T-helper 9 cell (primary cell): ENCODE data around the gene PDE6A.

Source experiments
- DNase-seq: peaks from one replicate; pipeline ENCODE4 v3.0.0-alpha.2; 2020
- total RNA-seq, 2 donors: gene quantifications; one replicate each; lab custom pipeline; 2026; lab: John Stamatoyannopoulos, UW

The PDE6A gene
- 0 reads per million in 2 donors for total RNA-seq

DNA sequence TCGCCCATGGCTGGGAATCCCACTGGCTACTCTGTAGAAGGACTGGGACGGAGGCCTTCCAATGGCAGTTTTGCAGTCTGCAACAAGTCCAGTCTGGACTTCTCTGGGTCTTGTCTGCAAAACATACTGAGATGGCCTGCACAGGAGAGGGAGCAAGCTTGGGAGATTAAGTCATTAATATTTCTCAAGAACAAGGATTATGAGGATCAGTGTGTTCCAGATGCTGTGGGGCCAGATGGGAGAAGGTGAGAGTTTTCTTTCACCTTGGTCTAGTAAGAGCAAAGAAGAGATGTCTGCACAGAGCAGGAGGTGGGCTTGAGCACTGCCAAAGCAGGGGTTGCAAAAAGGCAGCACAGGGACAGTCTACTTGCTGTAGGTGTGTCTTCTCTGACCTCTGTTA is at the start of gene PDE6A:
Gene PDE6A, minus strand, starts transcription at position 128 of the 400 bp plus-strand sequence. Its CDS starts 120 bp downstream, at position 8.
- no peak for DNase-seq

DNA sequence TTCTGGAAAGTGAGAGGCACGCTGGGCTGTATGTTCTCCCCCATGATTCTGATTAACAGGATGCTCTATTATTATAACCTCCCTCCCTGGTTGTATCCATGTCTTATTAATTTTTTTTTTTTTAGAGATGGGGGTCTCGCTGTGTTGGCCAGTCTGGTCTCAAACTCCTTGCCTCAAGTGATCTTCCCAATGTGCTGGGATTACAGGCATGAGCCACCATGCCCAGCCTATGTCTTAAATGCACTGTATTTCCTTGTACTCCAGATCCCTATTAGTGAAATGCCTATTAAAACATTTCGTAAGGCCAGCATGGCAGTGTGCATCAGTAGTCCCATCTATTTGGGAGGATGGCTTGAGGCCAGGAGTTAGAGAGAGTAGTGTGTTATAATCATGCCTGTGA is 48.9 kb upstream of the PDE6A start:
- DNase-seq: no peak

DNA sequence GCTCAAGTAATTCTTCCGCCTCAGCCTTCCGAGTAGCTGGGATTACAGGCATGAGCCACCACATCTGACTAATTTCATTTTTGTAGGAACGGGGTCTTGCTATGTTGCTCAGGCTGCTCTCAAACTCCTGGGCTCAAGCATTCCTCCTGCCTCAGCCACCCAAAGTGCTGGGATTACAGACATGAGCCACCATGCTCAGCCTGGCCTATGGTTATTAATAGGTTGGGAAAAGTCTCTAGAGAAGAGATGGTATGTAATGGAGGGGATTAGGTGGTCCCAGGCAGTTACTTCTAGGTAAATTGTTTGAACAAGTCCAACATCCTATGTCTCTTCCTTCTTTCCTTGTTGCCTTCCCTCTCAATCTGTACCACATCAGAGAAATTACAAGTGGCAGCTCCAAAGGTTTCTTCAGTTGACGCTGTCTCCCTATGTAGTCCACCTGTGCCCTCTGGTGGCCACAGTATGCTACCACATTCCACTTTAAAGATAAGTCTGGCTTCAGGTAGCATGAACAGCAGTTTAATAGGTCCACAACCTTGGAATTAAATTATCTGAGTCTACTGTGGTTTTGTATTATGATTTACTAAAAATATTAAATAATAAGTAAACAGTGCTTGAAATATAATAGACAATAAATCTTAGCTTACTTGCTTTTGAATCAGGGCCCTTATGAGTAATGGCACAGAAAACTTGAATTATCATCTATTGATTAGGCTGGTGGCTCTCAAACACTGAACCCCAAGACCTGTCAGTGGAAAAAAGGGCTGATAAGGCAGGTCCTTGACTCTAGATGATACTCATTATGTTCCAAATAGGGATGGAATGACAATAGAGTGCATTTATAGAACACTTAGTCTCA is 46.2 kb upstream of the PDE6A start:
- peak; percentile 53 for DNase-seq

- DNase-seq: no peak
Measured at GRCh38 chr5:149988126-149988525, 43.5 kb upstream of the PDE6A start.

GRCh38 chr5:149982505-149982904 is 37.9 kb upstream of the PDE6A start:
- DNase-seq: no peak

DNA sequence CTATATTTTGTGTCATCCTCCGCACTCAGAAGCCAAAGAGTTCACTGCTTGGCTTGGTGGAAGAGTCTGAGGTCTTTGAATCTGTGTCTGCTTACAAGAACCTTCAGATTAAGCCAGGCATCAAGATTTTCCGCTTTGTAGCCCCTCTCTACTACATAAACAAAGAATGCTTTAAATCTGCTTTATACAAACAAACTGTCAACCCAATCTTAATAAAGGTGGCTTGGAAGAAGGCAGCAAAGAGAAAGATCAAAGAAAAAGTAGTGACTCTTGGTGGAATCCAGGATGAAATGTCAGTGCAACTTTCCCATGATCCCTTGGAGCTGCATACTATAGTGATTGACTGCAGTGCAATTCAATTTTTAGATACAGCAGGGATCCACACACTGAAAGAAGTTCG is 36.6 kb upstream of the PDE6A start:
- no peak for DNase-seq

GRCh38 chr5:149979896-149980295 is 35.3 kb upstream of the PDE6A start:
- no peak for DNase-seq

GRCh38 chr5:149975409-149975808 is 30.8 kb upstream of the PDE6A start:
- no peak for DNase-seq

DNA sequence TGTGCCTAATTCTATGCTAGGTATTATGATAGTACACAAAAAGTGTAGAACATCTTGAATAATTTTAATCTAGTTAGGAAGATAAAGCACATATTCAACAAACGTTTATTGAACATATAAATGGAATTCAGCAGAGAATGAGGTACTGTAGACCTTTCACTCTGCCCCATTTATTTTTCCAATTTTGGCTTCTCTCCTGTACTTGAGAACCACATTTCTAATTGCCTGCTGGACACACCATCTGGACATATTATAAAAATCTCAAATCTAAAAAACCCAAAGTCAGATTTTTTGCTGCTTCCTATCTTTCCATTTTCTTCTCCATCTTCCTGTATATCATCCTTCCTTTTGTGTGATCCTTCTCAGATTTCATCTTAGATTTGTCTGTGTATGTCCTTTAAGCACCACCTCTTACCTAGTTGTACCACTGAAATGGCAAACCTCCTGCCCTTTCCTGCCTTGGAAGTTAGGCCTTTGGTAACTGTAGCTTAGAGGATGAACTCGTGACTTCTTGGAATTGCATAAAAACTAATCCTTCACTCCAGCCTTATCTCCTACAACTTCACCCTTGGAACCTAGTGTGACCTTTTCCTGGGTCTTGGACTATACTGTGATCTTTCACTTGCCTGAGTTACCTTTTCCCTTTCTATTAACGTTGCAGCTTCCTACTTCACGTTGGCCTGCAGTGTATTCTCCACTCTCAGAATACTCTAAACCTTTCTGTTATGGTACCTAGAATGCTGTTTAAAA is 24.8 kb upstream of the PDE6A start:
- no peak for DNase-seq

DNA sequence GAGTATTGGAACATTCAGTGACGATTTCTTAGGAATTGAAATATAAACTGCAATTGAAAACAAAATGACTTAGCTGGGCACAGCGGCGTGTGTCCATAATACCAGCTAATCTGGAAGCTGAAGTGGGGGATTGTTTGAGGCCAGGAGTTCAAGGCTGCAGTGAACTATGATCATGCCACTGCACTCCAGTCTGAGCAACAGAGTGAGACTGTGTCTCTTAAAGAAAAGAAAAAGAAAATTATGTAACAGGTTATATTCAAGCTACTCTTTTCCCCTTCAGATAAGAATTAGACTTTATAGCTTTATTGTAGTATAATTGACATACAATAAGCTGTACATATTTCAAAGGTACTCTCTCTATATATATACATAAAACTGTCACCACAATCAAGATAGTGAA is 22.4 kb upstream of the PDE6A start:
- DNase-seq: no peak

DNA sequence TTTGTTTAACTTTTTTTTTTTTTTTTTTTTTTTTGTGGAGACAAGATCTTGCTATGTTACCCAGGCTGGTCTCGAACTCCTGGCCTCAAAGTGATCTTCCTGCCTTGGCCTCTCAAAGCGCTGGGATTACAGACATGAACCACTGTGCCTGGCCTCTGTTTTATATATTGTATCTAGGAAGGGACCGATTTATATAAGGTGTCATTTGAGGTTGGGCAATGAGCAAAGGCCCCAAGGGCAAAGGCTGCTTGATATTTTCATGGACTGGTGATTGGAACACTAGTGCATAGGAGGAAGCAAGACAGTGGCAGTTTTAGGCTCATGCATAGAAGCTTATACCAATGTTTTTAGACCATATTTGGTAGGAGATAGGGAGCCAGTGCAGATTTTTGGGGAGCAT is 19.1 kb upstream of the PDE6A start:
- no peak for DNase-seq

DNA sequence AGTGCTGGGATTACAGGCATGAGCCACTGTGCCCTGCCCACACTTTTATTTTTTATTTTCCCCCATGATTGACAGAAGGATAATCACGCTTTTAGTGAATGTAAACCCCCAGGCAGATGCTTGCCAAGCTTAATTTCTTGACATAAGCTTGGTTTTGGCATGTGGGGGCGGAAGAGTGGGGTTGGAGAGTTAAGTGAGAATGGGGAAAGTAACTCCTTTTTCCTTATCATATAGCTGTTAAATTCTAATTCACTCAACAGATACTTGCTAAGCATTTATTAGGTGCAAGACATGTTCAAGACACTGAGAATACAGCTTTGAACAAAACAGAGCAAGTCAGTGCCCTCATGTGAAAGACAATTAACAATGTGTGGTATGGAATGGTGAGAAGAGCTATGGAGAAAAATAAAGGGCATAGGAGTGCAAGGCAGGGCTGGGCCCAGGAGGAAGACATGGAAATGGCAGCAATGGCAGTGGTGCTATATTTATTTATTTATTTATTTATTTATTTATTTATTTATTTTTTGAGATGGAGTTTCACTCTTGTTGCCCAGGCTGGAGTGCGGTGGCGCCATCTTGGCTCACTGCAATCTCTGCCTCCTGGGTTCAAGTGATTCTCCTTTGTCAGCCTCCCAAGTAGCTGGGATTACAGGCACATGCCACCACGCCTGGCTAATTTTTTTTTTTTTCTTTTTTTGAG is 18.2 kb upstream of the PDE6A start:
- DNase-seq: no peak

- DNase-seq: no peak
Measured at GRCh38 chr5:149961957-149962409, 17.4 kb upstream of the PDE6A start.

DNA sequence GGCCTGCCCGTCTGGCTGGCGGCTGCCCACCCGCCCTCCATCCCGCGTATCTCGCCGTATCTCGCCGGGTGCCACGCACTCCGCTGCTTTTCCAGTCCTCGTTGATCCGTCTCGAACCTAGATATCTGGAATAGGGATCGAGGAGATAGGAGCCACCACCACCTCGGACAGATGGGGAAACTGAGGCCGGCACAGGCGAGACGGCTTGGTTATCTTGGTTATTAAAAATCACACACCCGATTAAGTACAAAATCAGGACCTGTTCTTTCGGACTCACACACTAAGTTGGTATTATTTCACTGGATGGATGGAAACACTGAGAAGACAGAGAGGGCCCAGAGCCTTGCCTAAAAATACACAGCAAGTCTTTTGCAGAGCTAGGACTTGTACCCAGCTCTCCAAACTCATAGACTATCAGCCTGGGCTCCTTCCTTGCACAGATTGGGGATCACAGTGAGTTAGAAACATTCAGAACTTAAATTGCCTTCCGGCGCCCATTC is 16.6 kb upstream of the PDE6A start:
- no peak for DNase-seq

DNA sequence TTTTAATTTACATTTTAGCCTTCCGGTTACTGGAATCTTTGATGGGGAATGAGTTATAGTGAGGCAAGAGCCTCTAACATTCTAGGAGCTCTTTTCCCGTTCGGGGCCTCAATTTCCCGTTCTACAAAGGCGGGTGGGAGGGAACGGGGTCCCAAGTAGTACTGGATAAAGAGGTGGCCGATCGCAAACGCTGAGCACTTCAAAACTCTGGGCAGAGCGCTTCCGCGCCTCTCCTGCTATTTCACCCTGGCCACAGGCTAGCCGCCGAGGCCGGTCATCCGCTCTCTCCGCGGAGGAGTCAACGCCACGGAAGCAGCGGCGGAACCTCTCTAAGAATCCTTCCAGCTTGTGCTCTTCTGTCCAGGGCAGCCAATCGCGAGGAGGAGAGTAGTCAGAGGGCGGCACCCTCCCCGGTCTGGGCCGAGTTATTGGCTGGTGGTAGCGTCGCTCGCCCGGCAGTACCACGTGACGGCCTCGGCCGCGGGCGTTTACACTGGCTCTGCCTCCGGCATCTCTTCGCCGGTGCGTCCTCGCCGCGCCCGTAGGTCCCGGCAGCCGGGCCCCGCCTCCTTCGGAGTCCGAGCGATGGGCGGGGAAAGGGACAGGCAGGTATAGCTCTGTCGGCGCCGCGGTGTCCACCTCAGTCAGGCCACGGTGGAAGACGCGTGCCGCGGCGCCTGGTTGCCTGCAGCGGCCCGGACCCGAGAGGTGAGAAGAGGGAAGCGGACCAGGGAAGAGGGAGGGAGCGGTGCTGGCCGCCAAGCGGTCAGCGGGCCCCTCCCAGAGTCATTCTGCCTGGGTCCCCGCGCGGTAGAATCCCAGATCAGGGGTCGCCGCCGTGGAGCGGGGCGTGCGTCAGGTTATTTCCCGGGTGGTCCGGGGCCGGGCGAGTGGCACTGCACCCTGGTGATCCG is 15.9 kb upstream of the PDE6A start, which contains the start of gene SLC26A2:
Gene SLC26A2, plus strand, starts transcription at position 487 of the 914 bp plus-strand sequence. CDS start 16,895 bp downstream, outside the sequence.
- DNase-seq: peak; percentile 89

- DNase-seq: peak; percentile 0
Measured at GRCh38 chr5:149959406-149960236, 15.0 kb upstream of the PDE6A start.

DNA sequence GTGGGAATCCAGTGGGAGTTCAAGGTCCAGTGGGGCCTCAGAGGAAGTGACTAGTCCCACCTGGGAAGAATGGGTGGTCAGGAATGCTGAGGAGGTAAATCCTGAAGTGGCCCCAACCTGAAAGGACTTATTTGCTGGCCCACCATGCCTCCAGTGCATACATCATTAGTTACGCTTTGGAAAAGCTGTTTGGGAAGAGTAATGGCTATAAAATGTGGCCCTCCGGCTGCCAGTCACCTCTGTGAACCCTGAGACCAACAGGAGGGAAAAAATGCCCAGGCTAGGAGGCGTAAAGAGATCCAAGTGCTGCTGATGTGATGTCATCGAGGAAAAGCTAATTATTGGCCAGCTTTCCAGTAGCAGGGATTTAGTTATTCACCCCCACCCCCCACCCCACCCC is 13.3 kb upstream of the PDE6A start:
- no peak for DNase-seq

DNA sequence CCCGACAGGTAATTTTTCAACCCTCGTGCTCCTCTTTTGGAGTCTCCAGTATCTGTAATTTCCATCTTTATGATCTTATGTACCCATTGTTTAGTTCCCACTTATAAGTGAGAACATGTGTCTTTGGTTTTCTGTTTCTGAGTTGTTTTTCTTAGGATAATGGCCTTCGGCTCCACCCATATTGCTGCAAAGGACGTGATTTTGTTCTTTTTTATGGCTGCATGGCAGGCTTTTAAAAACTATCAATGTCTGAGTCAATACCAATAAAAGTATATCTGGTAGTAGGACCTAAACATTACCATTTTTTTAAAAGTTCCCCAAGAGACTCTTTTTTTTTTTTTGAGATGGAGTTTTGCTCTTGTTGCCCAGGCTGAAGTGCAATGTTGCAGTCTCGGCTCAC is 12.1 kb upstream of the PDE6A start:
- no peak for DNase-seq

DNA sequence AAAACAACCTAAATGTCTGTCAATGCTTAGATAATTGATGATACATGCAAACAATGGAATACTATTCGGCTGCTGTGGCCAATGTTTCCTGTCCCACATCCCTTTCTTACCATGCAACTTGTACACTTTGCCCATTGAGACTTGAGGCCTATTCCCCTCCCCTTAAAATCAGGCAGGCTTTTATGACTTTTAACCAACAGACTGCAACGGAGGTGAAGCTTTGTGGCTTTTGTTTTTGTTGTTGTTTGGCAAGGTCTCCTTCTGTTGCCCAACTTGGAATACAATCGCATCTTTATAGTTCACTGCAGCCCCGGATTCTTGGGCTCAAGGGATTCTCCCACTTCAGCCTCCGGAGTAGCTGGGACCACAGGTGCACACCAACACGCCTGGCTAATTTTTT is 10.2 kb upstream of the PDE6A start:
- DNase-seq: no peak

- DNase-seq: no peak
Measured at GRCh38 chr5:149953436-149954121, 9.0 kb upstream of the PDE6A start.
